H9 (cell line): ENCODE measurements around the gene KLK10. TPM values are rescaled to one million over a fixed set of nuclear protein-coding genes. Genes with fewer than 3 reads are reported as not detected.

Source experiments
- DNase-seq: peaks from one replicate; pipeline ENCODE4 v3.0.0-alpha.2; 2017
- H2AFZ ChIP-seq: one replicate; pipeline ENCODE4 v1.6.1; 2013; ENCODE audit warnings: mild to moderate bottlenecking, low read length, control low read depth, moderate library complexity
- H2AK5ac ChIP-seq: 2 replicates; pipeline ENCODE4 v1.6.1; 2013; ENCODE audit warnings: low read length, control low read depth, mixed read lengths; ENCODE audit not compliant: insufficient read length
- H2BK120ac ChIP-seq: one replicate; pipeline ENCODE4 v1.6.1; 2013; ENCODE audit warnings: low read depth, mild to moderate bottlenecking, low read length, control low read depth, inconsistent platforms; ENCODE audit not compliant: poor library complexity, severe bottlenecking
- H2BK12ac ChIP-seq: 2 replicates; pipeline ENCODE4 v1.6.1; 2013; ENCODE audit warnings: low read length, control low read depth, mixed read lengths, low read depth; ENCODE audit not compliant: insufficient read length
- H2BK15ac ChIP-seq: 2 replicates; pipeline ENCODE4 v1.6.1; 2013; ENCODE audit warnings: low read depth, low read length, control low read depth
- H2BK20ac ChIP-seq: one replicate; pipeline ENCODE4 v1.6.1; 2013; ENCODE audit warnings: low read depth, mild to moderate bottlenecking, low read length, control low read depth, inconsistent platforms; ENCODE audit not compliant: poor library complexity, severe bottlenecking
- H2BK5ac ChIP-seq: 2 replicates; pipeline ENCODE4 v1.6.1; 2013; ENCODE audit warnings: low read length, control low read depth, mixed read lengths; ENCODE audit not compliant: insufficient read length
- H3K14ac ChIP-seq: 2 replicates; pipeline ENCODE4 v1.6.1; 2013; ENCODE audit warnings: low read length, control low read depth; ENCODE audit not compliant: insufficient read depth
- H3K18ac ChIP-seq: 2 replicates; pipeline ENCODE4 v1.6.1; 2013; ENCODE audit warnings: low read depth, mild to moderate bottlenecking, mixed read lengths, low read length, control low read depth; ENCODE audit not compliant: insufficient read length
- H3K23ac ChIP-seq: 2 replicates; pipeline ENCODE4 v1.6.1; 2013; ENCODE audit warnings: low read length, control low read depth, mixed read lengths, low read depth; ENCODE audit not compliant: insufficient read length
- H3K23me2 ChIP-seq: 2 replicates; pipeline ENCODE4 v1.6.1; 2013; ENCODE audit warnings: low read depth, mild to moderate bottlenecking, mixed read lengths, low read length, control low read depth; ENCODE audit not compliant: insufficient read length, poor library complexity, severe bottlenecking
- H3K27ac ChIP-seq: 2 replicates; pipeline ENCODE4 v1.5.1; 2013; ENCODE audit warnings: low read length, control low read depth, mixed read lengths, low read depth; ENCODE audit not compliant: insufficient read length
- H3K27me3 ChIP-seq: 2 replicates; pipeline ENCODE4 v1.6.1; 2013; ENCODE audit warnings: low read length, control low read depth, inconsistent platforms; ENCODE audit not compliant: insufficient read depth
- H3K4ac ChIP-seq: 2 replicates; pipeline ENCODE4 v1.6.1; 2013; ENCODE audit warnings: low read depth, mild to moderate bottlenecking, control low read depth, inconsistent platforms, low read length, moderate library complexity
- H3K4me1 ChIP-seq: 2 replicates; pipeline ENCODE4 v1.6.1; 2013; ENCODE audit warnings: low read length, control low read depth, inconsistent platforms; ENCODE audit not compliant: insufficient read depth
- H3K4me2 ChIP-seq: 2 replicates; pipeline ENCODE4 v1.6.1; 2013; ENCODE audit warnings: low read length, control low read depth, mixed read lengths; ENCODE audit not compliant: insufficient read length, insufficient read depth
- H3K56ac ChIP-seq: 2 replicates; pipeline ENCODE4 v1.6.1; 2013; ENCODE audit warnings: low read depth, mild to moderate bottlenecking, mixed read lengths, low read length, control low read depth; ENCODE audit not compliant: insufficient read length
- H3K79me1 ChIP-seq: 2 replicates; pipeline ENCODE4 v1.6.1; 2013; ENCODE audit warnings: low read depth, mild to moderate bottlenecking, moderate library complexity, low read length, control low read depth, inconsistent platforms; ENCODE audit not compliant: insufficient read depth, poor library complexity, severe bottlenecking
- H3K79me2 ChIP-seq: 2 replicates; pipeline ENCODE4 v1.6.1; 2013; ENCODE audit warnings: low read length, control low read depth, inconsistent platforms; ENCODE audit not compliant: insufficient read depth
- H3K9ac ChIP-seq: 2 replicates; pipeline ENCODE4 v1.6.1; 2013; ENCODE audit warnings: low read length, control low read depth, mixed read lengths; ENCODE audit not compliant: insufficient read length; ENCODE audit errors: extremely low read depth
- H3K9me3 ChIP-seq: one replicate; pipeline ENCODE4 v1.6.1; 2013; ENCODE audit warnings: low read depth, low read length, inconsistent platforms; ENCODE audit not compliant: control insufficient read depth
- H3T11ph ChIP-seq: one replicate; pipeline ENCODE4 v1.6.1; 2013; ENCODE audit warnings: mild to moderate bottlenecking, low read length, control low read depth, inconsistent platforms
- H4K20me1 ChIP-seq: one replicate; pipeline ENCODE4 v1.6.1; 2013; ENCODE audit not compliant: control insufficient read depth, insufficient read length, insufficient read depth
- H4K5ac ChIP-seq: 2 replicates; pipeline ENCODE4 v1.6.1; 2013; ENCODE audit warnings: low read depth, mild to moderate bottlenecking, mixed read lengths, low read length, control low read depth; ENCODE audit not compliant: insufficient read length
- H4K8ac ChIP-seq: replicated peaks from 2 replicates; pipeline ENCODE4 v1.6.1; 2013; ENCODE audit warnings: low read length, control low read depth, mixed read lengths, low read depth; ENCODE audit not compliant: insufficient read length
- H4K91ac ChIP-seq: 2 replicates; pipeline ENCODE4 v1.6.1; 2013; ENCODE audit warnings: low read depth, mild to moderate bottlenecking, moderate library complexity, mixed read lengths, low read length, control low read depth; ENCODE audit not compliant: insufficient read length
- H3K27ac Mint-ChIP-seq, 3 experiments: 2 replicates in 2 of 3; 3 replicates in 1 of 3; pipeline ENCODE4 v1.8.0; 2020 to 2021; ENCODE audit warnings: mixed read lengths in 3 of 3, mild to moderate bottlenecking in 1 of 3, moderate library complexity in 1 of 3
- H3K27me3 Mint-ChIP-seq: 2 replicates; pipeline ENCODE4 v1.8.0; 2021; ENCODE audit warnings: low read depth, mild to moderate bottlenecking, moderate library complexity, mixed read lengths
- H3K36me3 Mint-ChIP-seq, 3 experiments: 2 replicates in 2 of 3; 3 replicates in 1 of 3; pipeline ENCODE4 v1.8.0; 2020 to 2021; ENCODE audit warnings: low read depth in 3 of 3, mixed read lengths in 3 of 3; ENCODE audit not compliant: insufficient read depth in 1 of 3
- H3K4me1 Mint-ChIP-seq, 2 experiments: 2 replicates each; pipeline ENCODE4 v1.8.0; 2020; ENCODE audit warnings: mixed read lengths in 2 of 2
- H3K4me3 Mint-ChIP-seq, 2 experiments: 2 replicates in 1 of 2; 3 replicates in 1 of 2; pipeline ENCODE4 v1.8.0; 2020 to 2021; ENCODE audit warnings: mild to moderate bottlenecking in 2 of 2, mixed read lengths in 2 of 2, moderate library complexity in 1 of 2
- H3K9me3 Mint-ChIP-seq, 2 experiments: 2 replicates in 1 of 2; 3 replicates in 1 of 2; pipeline ENCODE4 v1.8.0; 2020; ENCODE audit warnings: mild to moderate bottlenecking in 2 of 2, mixed read lengths in 2 of 2, moderate library complexity in 1 of 2
- WGBS: extraction: QIAGEN DNeasy Blood & Tissue Kit; methylation state at CpG from one replicate; pipeline ENCODE4 v1.1.7; 2013; ENCODE audit warnings: missing lambda C conversion rate, low lambda C conversion rate, mixed read lengths; ENCODE audit not compliant: insufficient read length; ENCODE audit errors: extremely low coverage; 5-methylcytosine and 5-hydroxymethylcytosine counted together
- total RNA-seq: library from RNA; stranded (reverse); gene quantifications from 2 replicates; pipeline ENCODE4 v1.2.1, GENCODE V29; 2021
- TF ChIP-seq, protein P1 (sequence below): fragments of 200-600 bp; sonication (generic); conservative IDR thresholded peaks from 3 replicates; pipeline ENCODE4 v1.8.0; 2021; ENCODE audit warnings: antibody characterized with exemption, mild to moderate bottlenecking

KLK10 gene
- total RNA-seq, 1 experiment from 2014 or later: 1.3 TPM

DNA sequence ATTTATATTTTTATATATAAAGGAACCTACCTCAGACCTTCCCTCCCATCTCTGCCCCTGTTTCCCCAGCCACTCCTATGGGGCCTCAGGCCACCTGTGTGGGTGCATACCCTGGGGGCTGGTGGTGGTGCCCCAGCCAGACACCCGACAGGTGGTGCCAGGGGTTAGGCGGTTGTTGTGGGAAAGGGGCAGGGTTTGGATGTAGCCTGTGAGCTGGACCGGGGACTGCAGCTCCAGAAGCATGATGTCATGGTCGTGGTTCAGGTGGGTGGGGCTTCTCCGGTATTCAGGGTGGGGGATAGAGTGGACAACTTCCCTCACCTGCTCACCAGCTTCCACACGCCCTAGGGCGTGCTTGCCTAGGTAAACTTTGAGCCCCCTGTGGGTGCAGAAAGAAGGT lies 40.2 kb upstream of the KLK10 start:
- H3K4me1 Mint-ChIP-seq: peaks cover 2% of the 10 kb centered on the region in 2 experiments; a peak in 1 of 4 replicates
- H3K4ac ChIP-seq: no peak overlapping the region
- no peak overlapping the region for H3K4me3 Mint-ChIP-seq

More for the DNA sequence above, 40.2 kb upstream of the KLK10 start:
- Histone ChIP-seq H3K9me3 (no peaks in the 10 kb centered on the region), H3T11ph (no peak overlapping the region), H4K8ac (no peak overlapping the region), H2BK12ac (no peak overlapping the region), H3K18ac (no peak overlapping the region), H2BK20ac (no peak overlapping the region), H3K23me2 (no peaks in the 10 kb centered on the region), H3K14ac (no peak overlapping the region), H3K9ac (no peak overlapping the region), H4K20me1 (no peaks in the 10 kb centered on the region), H2AK5ac (no peak overlapping the region), H3K56ac (no peak overlapping the region), H2AFZ (no peak overlapping the region), H3K27me3 (no peaks in the 10 kb centered on the region), H3K27ac (no peak overlapping the region), H3K4me2 (no peak overlapping the region), H3K23ac (no peak overlapping the region), H4K91ac (no peak overlapping the region), H2BK120ac (no peak overlapping the region), H3K4me1 (no peaks in the 10 kb centered on the region), H3K79me2 (no peaks in the 10 kb centered on the region), H2BK5ac (no peak overlapping the region), H2BK15ac (no peak overlapping the region), H4K5ac (no peak overlapping the region), H3K79me1 (no peaks in the 10 kb centered on the region)
- no CpG with 5 or more reads among the region's 7 CpGs for WGBS
- H3K27ac Mint-ChIP-seq: no peak overlapping the region
- TF ChIP-seq, protein P1, sequence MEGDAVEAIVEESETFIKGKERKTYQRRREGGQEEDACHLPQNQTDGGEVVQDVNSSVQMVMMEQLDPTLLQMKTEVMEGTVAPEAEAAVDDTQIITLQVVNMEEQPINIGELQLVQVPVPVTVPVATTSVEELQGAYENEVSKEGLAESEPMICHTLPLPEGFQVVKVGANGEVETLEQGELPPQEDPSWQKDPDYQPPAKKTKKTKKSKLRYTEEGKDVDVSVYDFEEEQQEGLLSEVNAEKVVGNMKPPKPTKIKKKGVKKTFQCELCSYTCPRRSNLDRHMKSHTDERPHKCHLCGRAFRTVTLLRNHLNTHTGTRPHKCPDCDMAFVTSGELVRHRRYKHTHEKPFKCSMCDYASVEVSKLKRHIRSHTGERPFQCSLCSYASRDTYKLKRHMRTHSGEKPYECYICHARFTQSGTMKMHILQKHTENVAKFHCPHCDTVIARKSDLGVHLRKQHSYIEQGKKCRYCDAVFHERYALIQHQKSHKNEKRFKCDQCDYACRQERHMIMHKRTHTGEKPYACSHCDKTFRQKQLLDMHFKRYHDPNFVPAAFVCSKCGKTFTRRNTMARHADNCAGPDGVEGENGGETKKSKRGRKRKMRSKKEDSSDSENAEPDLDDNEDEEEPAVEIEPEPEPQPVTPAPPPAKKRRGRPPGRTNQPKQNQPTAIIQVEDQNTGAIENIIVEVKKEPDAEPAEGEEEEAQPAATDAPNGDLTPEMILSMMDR: no peak
- H3K9me3 Mint-ChIP-seq: no peaks in the 10 kb centered on the region; a peak in 2 of 5 replicates
- peak; percentile 11 for DNase-seq
- no peaks in the 10 kb centered on the region; the same call in none of the 2 replicates for H3K27me3 Mint-ChIP-seq
- no peaks in the 10 kb centered on the region for H3K36me3 Mint-ChIP-seq
